NT2/D1 (cell line): ENCODE data around the gene CELSR1.

Experiments used
- YY1 ChIP-seq: IDR thresholded peaks from 2 replicates; pipeline ENCODE4 v1.6.1; 2011; ENCODE audit not compliant: insufficient read length, insufficient read depth
- ZNF274 ChIP-seq: IDR thresholded peaks from 2 replicates; pipeline ENCODE4 v1.6.1; 2011; ENCODE audit warnings: mild to moderate bottlenecking, low read depth, low read length

DNA sequence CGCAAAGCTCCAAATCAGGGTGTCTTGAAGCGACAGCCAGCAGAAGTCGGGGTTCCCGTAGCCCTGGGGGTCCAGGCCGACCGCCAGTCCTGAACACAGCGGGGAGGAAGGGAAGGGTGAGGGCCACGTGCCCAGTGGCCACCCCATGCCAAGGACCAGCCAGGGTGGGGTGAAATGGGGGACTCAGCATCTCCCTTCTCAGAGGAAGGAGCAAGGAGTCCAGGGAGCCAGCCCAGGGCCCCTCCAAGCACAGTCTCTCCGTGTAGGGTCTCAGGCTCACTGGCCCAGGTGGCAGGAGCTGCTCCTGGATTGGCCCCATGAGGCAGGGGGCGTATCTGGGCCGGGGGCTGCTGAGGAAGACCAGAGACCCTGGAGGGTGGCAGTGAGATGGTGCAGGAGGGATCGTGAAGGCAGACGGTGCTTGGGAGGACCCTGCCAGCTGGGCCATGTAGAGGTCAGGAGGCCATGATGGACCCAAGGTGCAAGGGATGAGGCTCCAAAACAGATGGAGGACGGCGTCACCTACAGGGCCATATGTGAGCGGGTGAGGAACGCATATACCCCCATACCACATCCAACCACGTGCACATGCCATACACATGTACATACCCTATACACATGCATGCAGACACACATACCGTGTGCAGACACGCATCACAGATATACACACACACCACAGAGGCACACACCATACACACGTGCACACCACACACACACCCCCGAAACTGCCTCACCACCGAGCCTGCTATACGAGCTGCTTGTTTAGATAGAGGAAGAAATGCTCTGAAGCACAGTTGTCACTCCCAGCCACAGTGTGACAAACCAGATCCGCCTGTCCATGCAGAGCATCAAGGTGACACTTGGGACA is 167.5 kb downstream of the CELSR1 start:
- TF ChIP-seq YY1 (no peak), ZNF274 (no peak)
